Heart left ventricle (tissue), 16 donors: ENCODE results near the gene CACNA2D1. TPM values are rescaled to one million over a fixed set of nuclear protein-coding genes. Genes with fewer than 3 reads are reported as not detected.

Experiments
- ATAC-seq, 4 donors: fragments of 200-7000 bp; cut with Tn5 transposase; one replicate each; pipeline ENCODE4 v1.9.1; 2020 to 2022; ENCODE audit warnings: moderate library complexity in 4 of 4, mild to moderate bottlenecking in 3 of 4, moderate number of reproducible peaks in 1 of 4
- DNase-seq, 5 donors: peaks; one replicate each; pipeline ENCODE4 v3.0.0-alpha.2; 2020
- H3K27ac ChIP-seq, 12 donors: fragments of 200-600 bp; sonication (generic) in 4 of 12; one replicate each; pipeline versions ENCODE4 v1.5.0 to v1.8.0; 2016 to 2022; ENCODE audit warnings: mild to moderate bottlenecking in 2 of 12
- H3K27me3 ChIP-seq, 9 donors: fragments of 200-600 bp; sonication (generic) in 2 of 9; one replicate each; pipeline versions ENCODE4 v1.5.1 to v1.8.0; 2016 to 2022; ENCODE audit warnings: mild to moderate bottlenecking in 3 of 9
- H3K36me3 ChIP-seq, 9 donors: fragments of 200-600 bp; sonication (generic) in 2 of 9; one replicate each; pipeline versions ENCODE4 v1.5.0 to v1.8.0; 2018 to 2022; ENCODE audit warnings: mild to moderate bottlenecking in 2 of 9
- H3K4me1 ChIP-seq, 12 donors: fragments of 200-600 bp; sonication (generic) in 4 of 12; one replicate each; pipeline versions ENCODE4 v1.5.0 to v1.8.0; 2016 to 2022; ENCODE audit warnings: mild to moderate bottlenecking in 3 of 12
- H3K4me3 ChIP-seq, 12 donors: fragments of 200-600 bp; sonication (generic) in 4 of 12; one replicate each; pipeline versions ENCODE4 v1.5.0 to v1.8.0; 2017 to 2022; ENCODE audit warnings: mild to moderate bottlenecking in 9 of 12, moderate library complexity in 4 of 12
- H3K9me3 ChIP-seq, 12 donors: fragments of 200-600 bp; sonication (generic) in 4 of 12; one replicate each; pipeline versions ENCODE4 v1.5.0 to v1.8.0; 2016 to 2022; ENCODE audit warnings: mild to moderate bottlenecking in 1 of 12
- CTCF ChIP-seq, 12 donors: fragments of 200-600 bp; sonication (generic) in 4 of 12; IDR thresholded peaks; one replicate each; pipeline versions ENCODE4 v1.5.0 to v1.8.0; 2018 to 2022; ENCODE audit warnings: antibody characterized with exemption in 12 of 12, mild to moderate bottlenecking in 5 of 12
- POLR2A ChIP-seq, 2 donors: fragments of 450-650 bp; IDR thresholded peaks; one replicate each; pipeline ENCODE4 v1.6.1; 2017; ENCODE audit warnings: antibody characterized with exemption in 2 of 2, mild to moderate bottlenecking in 2 of 2, moderate library complexity in 2 of 2
- WGBS, 4 donors: extraction: QIAGEN DNeasy Blood & Tissue Kit in 2 of 4; methylation state at CpG; one replicate each; pipeline versions ENCODE4 v1.1.5 to v1.1.7; 2013 to 2018; 5-methylcytosine and 5-hydroxymethylcytosine counted together
- intact Hi-C, 10 donors: fragments of 100-400 bp; cut with DNase I; formaldehyde crosslinking; loops; one replicate each; pipeline versions ENCODE4 v1.11.1 to v1.14.2; 2022
- polyA plus RNA-seq, 2 donors: library from polyadenylated mRNA; stranded (reverse); fragments of 200-250 nt; gene quantifications; one replicate each; pipeline ENCODE4 v1.2.3, GENCODE V29; 2013
- total RNA-seq, 9 donors: library from RNA; depleted of rRNA in 2 of 9; stranded (reverse); fragments of >200 nt in 2 of 9; fragmentation: NEBNext Ultra II Directional in 3 of 9; extraction: Animal tissue kit (Norgen Biotek cat#: 25700) in 3 of 9; gene quantifications; one replicate each; pipeline versions ENCODE4 v1.1.0 to v1.2.4, GENCODE V29; 2016 to 2023
- donor health status: ischemic (EF 13 %, LVEDD 7.1; RV severe dilation, severe dysfunction).
- donor health status: healthy with polysubstance abuse.
- donor health status: DM: no; HTN: yes; CAD: no.
- donor health status: DM: no; HTN: no; CAD: no.
- donor health status: ischemic (EF 25% LVEDD 6.9; RV normal size, moderate dysfunction).
- donor health status: ischemic (EF 25% LVEDD 5.7; RV mildly dilated, moderate dysfunction).
- donor health status: healthy.
- donor health status: DM: yes; HTN: yes; CAD: no.
- donor health status: ischemic (EF 35%, LVEDD 5.7; RV mildly dilated, moderate dysfunction).
- donor health status: nonischemic (EF 11% LVEDD 7.7; RV severe dilation, severe dysfunction).
- donor health status: DM: yes; HTN: yes; CAD: no.
- donor health status: PGD.
- donor health status: ischemic (EF 29% LVEDD 5.4; RV normal size, mild dysfunction).
- donor health status: nonischemic (EF 23%, LVEDD 6.1; RV moderate dilation, normal function).

Gene CACNA2D1
- total and polyA plus RNA-seq, 11 donors: 13.5 to 122 (median 55.5) TPM

GRCh38 chr7:82284936-82285519, 158.5 kb downstream of the CACNA2D1 start:
- H3K36me3 ChIP-seq: no peaks in the 10 kb centered on the region
- 84 to 88% (median 85%) methylated on average over 6 of the region's 6 CpGs for WGBS, 4 donors
- H3K4me1 ChIP-seq: peaks cover 0 to 42% (median 11%) of the 10 kb centered on the region in 12 donors
- peak overlapping the region in 6 of 12 donors; percentile 66 to 84 (median 73) for H3K27ac ChIP-seq
- intact Hi-C loops: no loop called here
- H3K9me3 ChIP-seq: no peaks in the 10 kb centered on the region
- DNase-seq: no peak
- no peak for ATAC-seq
- no peaks in the 10 kb centered on the region for H3K27me3 ChIP-seq
- TF ChIP-seq CTCF (IDR thresholded peaks at IDR 0.05) (no peak), POLR2A (IDR thresholded peaks at IDR 0.05) (no peak)
- H3K4me3 ChIP-seq: no peak overlapping the region

GRCh38 chr7:82275342-82275741, 168.2 kb downstream of the CACNA2D1 start:
- no peaks in the 10 kb centered on the region for H3K27me3 ChIP-seq
- no peak overlapping the region for H3K27ac ChIP-seq
- intact Hi-C loops: loop anchor here in 1 of 10 donors (10.0 kb wide), 1 partner anchor 59 kb away; no protein-coding TSS in a partner anchor
- no peak overlapping the region for H3K4me3 ChIP-seq
- 70 to 78% (median 75%) methylated on average over 3 of the region's 3 CpGs for WGBS, 4 donors
- TF ChIP-seq CTCF (IDR thresholded peaks at IDR 0.05) (no peak), POLR2A (IDR thresholded peaks at IDR 0.05) (no peak)
- H3K36me3 ChIP-seq: no peaks in the 10 kb centered on the region
- H3K9me3 ChIP-seq: no peaks in the 10 kb centered on the region
- DNase-seq (no peak), ATAC-seq (no peak)
- peaks cover 0 to 18% (median 0%) of the 10 kb centered on the region in 12 donors for H3K4me1 ChIP-seq

GRCh38 chr7:82274681-82275080, 168.9 kb downstream of the CACNA2D1 start:
- Histone ChIP-seq H3K4me1 (peaks cover 0 to 23% (median 3%) of the 10 kb centered on the region in 12 donors), H3K4me3 (no peak overlapping the region), H3K9me3 (no peaks in the 10 kb centered on the region), H3K27me3 (no peaks in the 10 kb centered on the region), H3K36me3 (no peaks in the 10 kb centered on the region), H3K27ac (no peak overlapping the region)
- TF ChIP-seq CTCF (IDR thresholded peaks at IDR 0.05) (no peak), POLR2A (IDR thresholded peaks at IDR 0.05) (no peak)
- intact Hi-C loops: loop anchor here in 1 of 10 donors (10.0 kb wide), 1 partner anchor 60 kb away; no protein-coding TSS in a partner anchor
- no peak for ATAC-seq
- DNase-seq: no peak

GRCh38 chr7:82273886-82274285, 169.7 kb downstream of the CACNA2D1 start:
- TF ChIP-seq CTCF (IDR thresholded peaks at IDR 0.05) (no peak), POLR2A (IDR thresholded peaks at IDR 0.05) (no peak)
- Histone ChIP-seq H3K4me1 (peaks cover 0 to 27% (median 4%) of the 10 kb centered on the region in 12 donors), H3K9me3 (no peaks in the 10 kb centered on the region), H3K36me3 (no peaks in the 10 kb centered on the region), H3K27me3 (no peaks in the 10 kb centered on the region), H3K27ac (no peak overlapping the region), H3K4me3 (no peak overlapping the region)
- intact Hi-C loops: loop anchor here in 1 of 10 donors (10.0 kb wide), 1 partner anchor 61 kb away; no protein-coding TSS in a partner anchor
- 54 to 63% (median 58%) methylated on average over 3 of the region's 3 CpGs for WGBS, 4 donors
- DNase-seq (no peak), ATAC-seq (no peak)
